Panc1 (cell line): Measurements from ENCODE around the gene MEAK7. TPM values are rescaled to one million over a fixed set of nuclear protein-coding genes. Genes with fewer than 3 reads are reported as not detected.

Experiments used
- ATAC-seq: fragments of 200-7000 bp; cut with Tn5 transposase; 2 replicates; pipeline ENCODE4 v1.9.1; 2020; ENCODE audit warnings: mild to moderate bottlenecking, moderate library complexity
- BruUV-seq: library from RNA; stranded (reverse); fragments of 400-500 nt; replicated peaks from 2 replicates; lab custom pipeline; 2021; lab: Mats Ljungman, UMichigan
- CTCF ChIA-PET: fragments of 300-600 bp; sonication (Branson Sonifier 250); formaldehyde crosslinking; loops from one replicate; lab custom pipeline; 2022; ENCODE audit warnings: antibody characterized with exemption; lab: Charles Lee
- POLR2A ChIA-PET: fragments of 300-600 bp; sonication (Branson Sonifier 250); formaldehyde crosslinking; loops from one replicate; lab custom pipeline; 2022; ENCODE audit warnings: antibody characterized with exemption; lab: Charles Lee
- DNase-seq: peaks from one replicate; pipeline ENCODE4 v3.0.0-alpha.2; 2010; ENCODE audit warnings: low read depth, low spot score
- H3K27ac ChIP-seq: 2 replicates; pipeline ENCODE4 v1.5.1; 2011; ENCODE audit warnings: mild to moderate bottlenecking, low read length, inconsistent platforms
- H3K27me3 ChIP-seq: fragments of 200-500 bp; sonication (Bioruptor generic); 2 replicates; pipeline ENCODE4 v1.6.0; 2014; ENCODE audit warnings: low read length, inconsistent platforms; ENCODE audit not compliant: control insufficient read depth, insufficient read depth
- H3K36me3 ChIP-seq: fragments of 200-500 bp; sonication (Bioruptor generic); 2 replicates; pipeline ENCODE4 v1.5.1; 2014; ENCODE audit warnings: inconsistent platforms, mild to moderate bottlenecking, low read length, moderate library complexity; ENCODE audit not compliant: control insufficient read depth, insufficient read depth
- H3K4me1 ChIP-seq: 2 replicates; pipeline ENCODE4 v1.5.1; 2011; ENCODE audit warnings: inconsistent platforms, mild to moderate bottlenecking, low read length, moderate library complexity; ENCODE audit not compliant: control insufficient read depth, insufficient read depth
- H3K4me3 ChIP-seq, 2 experiments: 2 replicates each; pipeline ENCODE4 v1.5.1; 2011 to 2012; ENCODE audit warnings: low read depth in 2 of 2, low read length in 2 of 2, mild to moderate bottlenecking in 2 of 2, inconsistent platforms in 1 of 2, moderate library complexity in 1 of 2
- H3K9me3 ChIP-seq: fragments of 200-500 bp; sonication (Bioruptor generic); 2 replicates; pipeline ENCODE4 v1.5.1; 2014; ENCODE audit warnings: low read depth, mild to moderate bottlenecking, inconsistent platforms, low read length, moderate library complexity; ENCODE audit not compliant: control insufficient read depth, insufficient read depth
- CTCF ChIP-seq: fragments of 450-650 bp; IDR thresholded peaks from 2 replicates; pipeline ENCODE4 v1.5.1; 2017; ENCODE audit warnings: mild to moderate bottlenecking
- POLR2AphosphoS5 ChIP-seq: IDR thresholded peaks from 2 replicates; pipeline ENCODE4 v1.6.1; 2012; ENCODE audit warnings: mild to moderate bottlenecking, low read depth, low read length, moderate library complexity
- REST ChIP-seq, 2 experiments: IDR thresholded peaks; 2 replicates each; pipeline ENCODE4 v1.6.1; 2011 to 2012; ENCODE audit warnings: low read depth in 2 of 2, control low read depth in 1 of 2, low read length in 1 of 2, mild to moderate bottlenecking in 1 of 2, moderate library complexity in 1 of 2; ENCODE audit not compliant: insufficient read depth in 1 of 2
- SIN3A ChIP-seq: IDR thresholded peaks from 2 replicates; pipeline ENCODE4 v1.6.1; 2012; ENCODE audit warnings: low read depth, mild to moderate bottlenecking, low read length, moderate library complexity, borderline replicate concordance; ENCODE audit not compliant: insufficient read depth
- TCF7L2 ChIP-seq: IDR thresholded peaks from 2 replicates; pipeline ENCODE4 v1.6.1; 2011; ENCODE audit warnings: mild to moderate bottlenecking, low read depth, low read length, inconsistent platforms
- in situ Hi-C: cut with HindIII; loops from 2 replicates; pipeline ENCODE4 v1.10.0; 2016; ENCODE audit warnings: low sequenced_read_pairs, low pct_unique_long_range_greater_than_20kb
- intact Hi-C: fragments of 100-400 bp; cut with micrococcal nuclease; formaldehyde crosslinking; loops from one replicate; pipeline ENCODE4 v1.10.0; 2022; ENCODE audit not compliant: unreplicated experiment
- total RNA-seq: library from RNA; stranded (reverse); gene quantifications from one replicate; pipeline ENCODE4 v1.2.1, GENCODE V29; 2021; ENCODE audit not compliant: unreplicated experiment

The MEAK7 gene
- total RNA-seq, 1 experiment from 2014 or later: 17.2 TPM

- in situ Hi-C loops: no loop called here
- DNase-seq (no peak), ATAC-seq (no peak)
- POLR2A ChIA-PET: no interaction called here
- Histone ChIP-seq H3K4me3 (no peak overlapping the region), H3K27ac (no peak overlapping the region), H3K9me3 (peaks cover 16% of the 10 kb centered on the region; the same call in 1 of the 2 replicates), H3K36me3 (no peaks in the 10 kb centered on the region), H3K27me3 (no peaks in the 10 kb centered on the region), H3K4me1 (no peaks in the 10 kb centered on the region)
- intact Hi-C loops: no loop called here
- CTCF ChIA-PET: no interaction called here
- TF ChIP-seq SIN3A: no peak
- TF ChIP-seq REST (IDR thresholded peaks at IDR 0.05; ENCODE audit: insufficient read depth in 1 of 2, low read depth in 2 of 2, low read length in 1 of 2): no peak
- no peak for TF ChIP-seq TCF7L2
- no peak for TF ChIP-seq CTCF
- no peak for TF ChIP-seq POLR2AphosphoS5
- BruUV-seq: no TSS peak
These were observed 41.2 kb downstream of the MEAK7 start for GRCh38 chr16:84463221-84463620.

- ChIA-PET CTCF (no interaction called here), POLR2A (no interaction called here)
- in situ Hi-C loops: no loop called here
- no peak overlapping the region for H3K27ac ChIP-seq
- intact Hi-C loops: no loop called here
- H3K36me3 ChIP-seq: no peaks in the 10 kb centered on the region
- H3K4me1 ChIP-seq: no peaks in the 10 kb centered on the region
- no TSS peak for BruUV-seq
- no peaks in the 10 kb centered on the region for H3K27me3 ChIP-seq
- TF ChIP-seq TCF7L2 (no peak), REST (IDR thresholded peaks at IDR 0.05; ENCODE audit: insufficient read depth in 1 of 2, low read depth in 2 of 2, low read length in 1 of 2) (no peak), CTCF (no peak)
- DNase-seq (no peak), ATAC-seq (no peak)
- H3K4me3 ChIP-seq: no peak overlapping the region
- peaks cover 10% of the 10 kb centered on the region; the same call in 1 of the 2 replicates for H3K9me3 ChIP-seq
These were observed 41.9 kb downstream of the MEAK7 start for GRCh38 chr16:84462296-84463210.
